ENCODE data around the gene SYTL3.

GRCh38 chr6:158621694-158622544 lies 27.9 kb upstream of the SYTL3 start:
- TF ChIP-seq, protein P1, sequence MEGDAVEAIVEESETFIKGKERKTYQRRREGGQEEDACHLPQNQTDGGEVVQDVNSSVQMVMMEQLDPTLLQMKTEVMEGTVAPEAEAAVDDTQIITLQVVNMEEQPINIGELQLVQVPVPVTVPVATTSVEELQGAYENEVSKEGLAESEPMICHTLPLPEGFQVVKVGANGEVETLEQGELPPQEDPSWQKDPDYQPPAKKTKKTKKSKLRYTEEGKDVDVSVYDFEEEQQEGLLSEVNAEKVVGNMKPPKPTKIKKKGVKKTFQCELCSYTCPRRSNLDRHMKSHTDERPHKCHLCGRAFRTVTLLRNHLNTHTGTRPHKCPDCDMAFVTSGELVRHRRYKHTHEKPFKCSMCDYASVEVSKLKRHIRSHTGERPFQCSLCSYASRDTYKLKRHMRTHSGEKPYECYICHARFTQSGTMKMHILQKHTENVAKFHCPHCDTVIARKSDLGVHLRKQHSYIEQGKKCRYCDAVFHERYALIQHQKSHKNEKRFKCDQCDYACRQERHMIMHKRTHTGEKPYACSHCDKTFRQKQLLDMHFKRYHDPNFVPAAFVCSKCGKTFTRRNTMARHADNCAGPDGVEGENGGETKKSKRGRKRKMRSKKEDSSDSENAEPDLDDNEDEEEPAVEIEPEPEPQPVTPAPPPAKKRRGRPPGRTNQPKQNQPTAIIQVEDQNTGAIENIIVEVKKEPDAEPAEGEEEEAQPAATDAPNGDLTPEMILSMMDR (IDR thresholded peaks at IDR 0.05; ENCODE audit: low read depth, low read length, poor library complexity, severe bottlenecking): no peak
- TF ChIP-seq EZH2phosphoT487 (IDR thresholded peaks at IDR 0.05; ENCODE audit: borderline replicate concordance, low read length): no peak

Data from DOHH2 (cell line).